Neural cell (in vitro differentiated cells): ENCODE results near the gene PRKCE. TPM values are rescaled to one million over a fixed set of nuclear protein-coding genes. Genes with fewer than 3 reads are reported as not detected.

Experiments
- H2AFZ ChIP-seq: fragments of 200-600, 300-800 bp; sonication (generic), shearing (Covaris generic); 2 replicates; pipeline ENCODE4 v1.6.0; 2014; ENCODE audit warnings: low read depth, mild to moderate bottlenecking, antibody characterized with exemption, low read length, moderate library complexity
- H3F3A ChIP-seq: fragments of 200-600 bp; shearing (Covaris generic); 2 replicates; pipeline ENCODE4 v1.6.1; 2016; ENCODE audit warnings: mild to moderate bottlenecking, moderate library complexity, mixed read lengths, antibody characterized with exemption, low read length; ENCODE audit not compliant: insufficient read depth, poor library complexity, severe bottlenecking
- H3K27ac ChIP-seq: fragments of 200-600, 300-800 bp; sonication (generic), shearing (Covaris generic); 2 replicates; pipeline ENCODE4 v1.5.1; 2014; ENCODE audit warnings: mild to moderate bottlenecking, low read length, moderate library complexity
- H3K27me3 ChIP-seq: fragments of 300-800, 200-600 bp; sonication (generic), shearing (Covaris generic); 2 replicates; pipeline ENCODE4 v1.6.0; 2014; ENCODE audit warnings: mild to moderate bottlenecking, low read depth, low read length, moderate library complexity; ENCODE audit not compliant: insufficient read depth
- H3K36me3 ChIP-seq: fragments of 300-800, 200-600 bp; sonication (generic), shearing (Covaris generic); 2 replicates; pipeline ENCODE4 v1.5.1; 2014; ENCODE audit warnings: mild to moderate bottlenecking, antibody characterized with exemption, low read length, moderate library complexity; ENCODE audit not compliant: insufficient read depth
- H3K4me2 ChIP-seq: fragments of 300-800, 200-600 bp; sonication (generic), shearing (Covaris generic); 2 replicates; pipeline ENCODE4 v1.6.0; 2014; ENCODE audit warnings: mild to moderate bottlenecking, low read length
- H3K4me3 ChIP-seq: fragments of 300-800, 200-600 bp; sonication (generic), shearing (Covaris generic); 2 replicates; pipeline ENCODE4 v1.5.1; 2014; ENCODE audit warnings: mild to moderate bottlenecking, low read length, moderate library complexity
- H3K79me2 ChIP-seq: fragments of 200-600 bp; shearing (Covaris generic); replicated peaks from 2 replicates; pipeline ENCODE4 v1.6.0; 2014; ENCODE audit warnings: mild to moderate bottlenecking, low read length, moderate library complexity; ENCODE audit not compliant: insufficient read depth
- H3K9ac ChIP-seq: fragments of 300-800, 200-600 bp; sonication (generic), shearing (Covaris generic); 2 replicates; pipeline ENCODE4 v1.6.1; 2016; ENCODE audit warnings: mild to moderate bottlenecking, low read length, mixed read lengths
- H3K9me2 ChIP-seq: fragments of 200-600 bp; shearing (Covaris generic); 2 replicates; pipeline ENCODE4 v1.6.1; 2016; ENCODE audit warnings: mild to moderate bottlenecking, low read length, mixed read lengths; ENCODE audit not compliant: insufficient read depth
- H3K9me3 ChIP-seq: fragments of 200-600, 300-800 bp; sonication (generic), shearing (Covaris generic); 2 replicates; pipeline ENCODE4 v1.6.1; 2016; ENCODE audit warnings: mild to moderate bottlenecking, mixed run types, low read length, moderate library complexity, mixed read lengths
- H4K20me1 ChIP-seq: fragments of 200-600 bp; shearing (Covaris generic); 2 replicates; pipeline ENCODE4 v1.6.1; 2016; ENCODE audit warnings: mild to moderate bottlenecking, mixed run types; ENCODE audit not compliant: insufficient read depth
- CTCF ChIP-seq: fragments of 450-650 bp; IDR thresholded peaks from 2 replicates; pipeline ENCODE4 v1.5.1; 2014; ENCODE audit warnings: antibody characterized with exemption, mild to moderate bottlenecking, moderate library complexity; ENCODE audit not compliant: poor library complexity, severe bottlenecking
- EP300 ChIP-seq: fragments of 450-650 bp; conservative IDR thresholded peaks from 2 replicates; pipeline ENCODE4 v1.6.1; 2014; ENCODE audit warnings: antibody characterized with exemption, mild to moderate bottlenecking, moderate library complexity; ENCODE audit not compliant: poor library complexity, severe bottlenecking
- EZH2 ChIP-seq: fragments of 200-600, 300-800 bp; shearing (Covaris generic), sonication (generic); IDR thresholded peaks from 2 replicates; pipeline ENCODE4 v1.6.1; 2014; ENCODE audit warnings: antibody characterized with exemption, low read length, borderline replicate concordance, mild to moderate bottlenecking; ENCODE audit not compliant: insufficient read depth, poor library complexity, severe bottlenecking
- MXI1 ChIP-seq: fragments of 450-650 bp; conservative IDR thresholded peaks from 2 replicates; pipeline ENCODE4 v1.6.1; 2014; ENCODE audit warnings: antibody characterized with exemption, mild to moderate bottlenecking; ENCODE audit not compliant: poor library complexity, severe bottlenecking
- POLR2AphosphoS5 ChIP-seq: IDR thresholded peaks from 2 replicates; pipeline ENCODE4 v1.6.1; 2012
- RAD21 ChIP-seq: fragments of 450-650 bp; conservative IDR thresholded peaks from 2 replicates; pipeline ENCODE4 v1.6.1; 2014; ENCODE audit warnings: antibody characterized with exemption, mild to moderate bottlenecking, moderate library complexity
- REST ChIP-seq: IDR thresholded peaks from 2 replicates; pipeline ENCODE4 v1.6.1; 2012; ENCODE audit warnings: borderline replicate concordance
- SMC3 ChIP-seq: fragments of 450-650 bp; conservative IDR thresholded peaks from 2 replicates; pipeline ENCODE4 v1.6.1; 2014; ENCODE audit warnings: antibody characterized with exemption, mild to moderate bottlenecking, moderate library complexity; ENCODE audit not compliant: poor library complexity
- TAF1 ChIP-seq: IDR thresholded peaks from 2 replicates; pipeline ENCODE4 v1.6.1; 2012; ENCODE audit warnings: low read depth
- polyA plus RNA-seq: library from polyadenylated mRNA; depleted of rRNA; stranded (reverse); fragments of >200 nt; gene quantifications from 2 replicates; pipeline ENCODE4 v1.2.3, GENCODE V29; 2014

Gene PRKCE
- polyA plus RNA-seq, 1 donor from 2014 or later: 5.4 TPM

- H3K9ac ChIP-seq: no peak overlapping the region
- H2AFZ ChIP-seq: no peak overlapping the region
- H3K27ac ChIP-seq: no peak overlapping the region
- no peaks in the 10 kb centered on the region for H3F3A ChIP-seq
- H3K36me3 ChIP-seq: no peaks in the 10 kb centered on the region
- H3K9me3 ChIP-seq: no peaks in the 10 kb centered on the region
- no peak overlapping the region for H3K4me2 ChIP-seq
- no peaks in the 10 kb centered on the region for H3K27me3 ChIP-seq
- no peaks in the 10 kb centered on the region for H3K79me2 ChIP-seq
- no peak for TF ChIP-seq EP300
- no peak for TF ChIP-seq RAD21
- no peak for TF ChIP-seq TAF1
- TF ChIP-seq POLR2AphosphoS5: no peak
- TF ChIP-seq MXI1: no peak
- TF ChIP-seq EZH2: no peak
- no peak for TF ChIP-seq SMC3
- no peak for TF ChIP-seq CTCF
- no peak for TF ChIP-seq REST
- no peaks in the 10 kb centered on the region for H4K20me1 ChIP-seq
- no peak overlapping the region for H3K4me3 ChIP-seq
- no peaks in the 10 kb centered on the region for H3K9me2 ChIP-seq
Observed at GRCh38 chr2:46064396-46064795, 412.9 kb downstream of the PRKCE start.

GRCh38 chr2:46065152-46065551 lies 413.7 kb downstream of the PRKCE start:
- H3K4me3 ChIP-seq: no peak overlapping the region
- no peaks in the 10 kb centered on the region for H3F3A ChIP-seq
- H4K20me1 ChIP-seq: no peaks in the 10 kb centered on the region
- no peak overlapping the region for H2AFZ ChIP-seq
- H3K4me2 ChIP-seq: no peak overlapping the region
- no peak overlapping the region for H3K9ac ChIP-seq
- no peaks in the 10 kb centered on the region for H3K27me3 ChIP-seq
- H3K9me3 ChIP-seq: no peaks in the 10 kb centered on the region
- no peaks in the 10 kb centered on the region for H3K36me3 ChIP-seq
- H3K9me2 ChIP-seq: no peaks in the 10 kb centered on the region
- H3K79me2 ChIP-seq: no peaks in the 10 kb centered on the region
- TF ChIP-seq SMC3 (no peak), RAD21 (no peak), EZH2 (no peak), TAF1 (no peak), MXI1 (no peak), CTCF (no peak), EP300 (no peak), REST (no peak), POLR2AphosphoS5 (no peak)
- H3K27ac ChIP-seq: no peak overlapping the region
